Epithelial cell of esophagus (primary cell): ENCODE results near the gene TRIM5.

Experiments
- DNase-seq: peaks from one replicate; pipeline ENCODE4 v3.0.0; 2010; ENCODE audit warnings: low read depth
- H3K4me3 ChIP-seq: 2 replicates; pipeline ENCODE4 v1.5.1; 2011; ENCODE audit warnings: mild to moderate bottlenecking, low read length, control low read depth
- CTCF ChIP-seq: IDR thresholded peaks from 2 replicates; pipeline ENCODE4 v1.5.1; 2011; ENCODE audit warnings: low read depth, mild to moderate bottlenecking, low read length, control low read depth, inconsistent platforms; ENCODE audit not compliant: insufficient read depth; ENCODE audit errors: missing control alignments

TRIM5 gene

GRCh38 chr11:5646139-5646538, 38.7 kb downstream of the TRIM5 start:
- no peak overlapping the region for H3K4me3 ChIP-seq
- TF ChIP-seq CTCF, result no peak
- DNase-seq, result no peak

GRCh38 chr11:5643585-5643984, 41.3 kb downstream of the TRIM5 start:
- TF ChIP-seq CTCF, result no peak
- H3K4me3 ChIP-seq, result no peak overlapping the region
- peak; percentile 16 for DNase-seq

- DNase-seq, result no peak
- H3K4me3 ChIP-seq, result no peak overlapping the region
- TF ChIP-seq CTCF, result no peak
These were observed 44.9 kb downstream of the TRIM5 start for GRCh38 chr11:5639953-5640352.

- no peak for DNase-seq
These were observed 52.8 kb downstream of the TRIM5 start for GRCh38 chr11:5631969-5632635.

GRCh38 chr11:5631417-5631816, 53.5 kb downstream of the TRIM5 start:
- no peak for TF ChIP-seq CTCF
- DNase-seq, result no peak
- H3K4me3 ChIP-seq, result no peak overlapping the region

More at GRCh38 chr11:5631969-5632635, 52.8 kb downstream of the TRIM5 start:
- H3K4me3 ChIP-seq, result no peak overlapping the region
- no peak for TF ChIP-seq CTCF

GRCh38 chr11:5626196-5626595, 58.7 kb downstream of the TRIM5 start:
- no peak overlapping the region for H3K4me3 ChIP-seq
- no peak for TF ChIP-seq CTCF
- peak; percentile 57 for DNase-seq

GRCh38 chr11:5625281-5625680, 59.6 kb downstream of the TRIM5 start:
- H3K4me3 ChIP-seq, result peak overlapping the region; percentile 58
- no peak for DNase-seq
- TF ChIP-seq CTCF, result no peak
